Gastroesophageal sphincter (tissue), 3 donors: ENCODE data around the gene GPR143.

Experiments
- CTCF ChIP-seq, 4 experiments: fragments of 200-600 bp in 2 of 4; fragments of 450-650 bp in 2 of 4; sonication (generic) in 1 of 4; IDR thresholded peaks; one replicate each; pipeline ENCODE4 v1.5.1; 2017 to 2019; ENCODE audit warnings: antibody characterized with exemption in 4 of 4, mild to moderate bottlenecking in 2 of 4, moderate library complexity in 2 of 4
- EP300 ChIP-seq: sonication (generic); formaldehyde crosslinking; IDR thresholded peaks from one replicate; pipeline ENCODE4 v1.6.1; 2017; ENCODE audit warnings: antibody characterized with exemption, mild to moderate bottlenecking
- POLR2A ChIP-seq, 2 donors: fragments of 450-650 bp; IDR thresholded peaks; one replicate each; pipeline ENCODE4 v1.6.1; 2017; ENCODE audit warnings: antibody characterized with exemption in 2 of 2, mild to moderate bottlenecking in 2 of 2, moderate library complexity in 1 of 2
- POLR2AphosphoS5 ChIP-seq: sonication (generic); formaldehyde crosslinking; IDR thresholded peaks from one replicate; pipeline ENCODE4 v1.6.1; 2017; ENCODE audit warnings: antibody characterized with exemption

GRCh38 chrX:9681011-9681410 is 84.6 kb downstream of the GPR143 start:
- TF ChIP-seq CTCF (IDR thresholded peaks at IDR 0.05): no peak
- no peak for TF ChIP-seq POLR2AphosphoS5
- TF ChIP-seq EP300: no peak
- no peak for TF ChIP-seq POLR2A (IDR thresholded peaks at IDR 0.05)
